ENCODE measurements around the gene SETD5.
"Not testable (repeated sequence)": the region's sequence is repeated elsewhere in the genome, so short reads cannot be mapped to it uniquely, and the experiment has no call there.

Gene SETD5

DNA sequence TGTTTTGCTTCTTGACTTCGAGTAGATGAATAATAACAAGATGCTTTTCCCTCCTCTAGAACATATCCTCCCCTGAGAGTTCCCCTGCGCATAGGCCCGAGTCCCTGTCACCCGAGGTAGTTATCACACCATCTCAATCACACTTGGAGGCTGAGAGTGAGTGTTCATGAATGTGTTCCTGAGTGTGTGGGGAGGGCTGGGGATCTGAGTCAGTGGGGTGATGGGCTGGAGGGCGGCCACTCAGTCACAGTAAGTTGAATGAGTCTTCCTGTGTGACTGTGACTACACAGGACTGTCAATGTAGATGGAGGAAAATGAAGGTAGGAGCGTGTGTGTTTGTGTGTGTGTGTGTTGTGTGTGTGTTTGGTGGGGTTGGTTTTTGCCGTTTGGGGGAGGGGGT lies 71.0 kb downstream of the SETD5 start:
- peak; percentile 61 for DNase-seq

DNA sequence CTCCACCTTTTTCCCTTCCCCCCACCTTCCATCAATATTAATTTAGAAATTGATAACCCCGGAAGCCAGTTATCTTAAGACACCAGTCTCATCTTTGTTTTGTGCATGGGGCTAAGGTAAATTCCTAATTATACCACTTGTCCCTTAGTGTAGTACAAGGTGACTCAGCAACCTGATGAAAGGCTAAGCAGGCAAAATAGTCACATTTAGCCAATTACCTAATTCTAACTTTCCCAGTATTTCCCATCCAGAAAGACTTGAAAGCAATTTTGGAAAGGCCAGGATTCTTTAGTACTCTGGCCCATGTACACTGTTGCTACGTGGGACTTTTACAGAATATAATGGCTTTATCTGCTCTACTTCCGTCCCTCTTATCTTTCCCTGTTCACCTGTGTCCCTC lies 72.6 kb downstream of the SETD5 start:
- no peak for DNase-seq

DNA sequence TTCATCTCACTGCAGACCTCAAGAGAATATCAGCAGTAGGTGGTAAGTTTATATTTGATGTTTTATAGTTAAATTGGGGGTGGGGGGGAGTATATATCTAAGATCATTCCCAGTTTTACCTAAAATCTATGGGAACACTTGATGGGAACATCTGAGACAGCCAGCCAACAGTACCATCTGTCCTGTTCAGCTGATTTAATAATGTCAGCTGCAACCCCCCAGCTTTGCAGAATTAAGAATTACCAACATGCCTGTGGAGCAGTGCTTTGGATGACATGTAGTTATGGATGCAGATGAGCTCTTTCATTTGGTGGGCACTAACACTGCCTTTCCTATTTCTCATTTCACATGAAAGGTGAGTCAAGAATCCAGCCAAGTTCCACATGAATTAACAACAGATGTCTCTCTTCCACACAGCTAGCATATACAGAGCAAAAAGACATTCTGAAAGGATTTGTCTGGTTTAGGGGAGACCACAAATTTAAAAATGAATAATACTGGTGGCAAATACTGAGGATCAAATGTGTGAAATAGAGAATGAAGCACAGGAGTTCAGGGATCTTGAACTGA lies 76.2 kb downstream of the SETD5 start:
- DNase-seq = no peak

DNA sequence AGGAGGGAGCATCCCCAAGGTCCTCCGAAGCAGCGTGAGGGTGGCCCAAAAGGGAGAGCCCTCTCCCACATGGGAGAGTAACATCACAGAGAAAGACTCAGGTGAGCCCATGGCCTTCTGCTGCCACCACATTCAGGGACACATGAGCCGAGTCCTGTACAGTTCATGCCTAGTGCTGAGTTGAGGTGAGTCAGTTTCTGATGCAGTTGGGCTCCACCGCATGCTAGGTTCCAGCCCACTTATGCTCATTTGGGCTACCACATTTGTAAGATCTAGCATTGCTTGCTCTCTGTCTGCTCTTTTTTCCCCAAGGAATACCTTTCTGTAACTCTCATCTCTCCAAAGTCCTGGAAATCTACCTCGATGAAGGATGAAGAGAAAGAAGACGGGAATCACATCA lies 77.1 kb downstream of the SETD5 start:
- DNase-seq = no peak

DNA sequence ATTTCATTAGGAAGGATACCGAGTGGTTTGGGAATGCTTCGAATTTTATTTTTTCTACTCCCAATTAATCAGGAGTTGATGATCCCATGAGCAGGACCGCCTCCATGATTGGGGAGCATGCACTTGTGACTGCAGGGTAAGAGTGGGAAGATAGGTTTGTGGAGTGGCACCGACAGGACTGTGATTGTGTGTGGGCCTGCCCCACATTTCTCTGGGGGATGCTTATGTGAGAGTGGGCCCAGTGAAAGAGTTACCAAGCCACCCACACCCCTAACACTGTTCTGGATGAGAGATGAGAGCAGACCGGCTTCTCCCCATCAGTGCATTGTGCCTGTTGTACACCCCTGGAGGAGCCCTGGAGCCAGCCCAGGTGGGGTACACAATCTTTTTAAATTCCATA lies 79.5 kb downstream of the SETD5 start:
- no peak for DNase-seq

- DNase-seq = no peak
Measured at GRCh38 chr3:9480265-9480664, 82.8 kb downstream of the SETD5 start.

- no peak for DNase-seq
Measured at GRCh38 chr3:9485248-9485647, 87.8 kb downstream of the SETD5 start.

GRCh38 chr3:9491506-9491905 lies 94.1 kb downstream of the SETD5 start:
- no peak for DNase-seq

GRCh38 chr3:9494036-9494435 lies 96.6 kb downstream of the SETD5 start:
- not testable (repeated sequence) for DNase-seq

DNA sequence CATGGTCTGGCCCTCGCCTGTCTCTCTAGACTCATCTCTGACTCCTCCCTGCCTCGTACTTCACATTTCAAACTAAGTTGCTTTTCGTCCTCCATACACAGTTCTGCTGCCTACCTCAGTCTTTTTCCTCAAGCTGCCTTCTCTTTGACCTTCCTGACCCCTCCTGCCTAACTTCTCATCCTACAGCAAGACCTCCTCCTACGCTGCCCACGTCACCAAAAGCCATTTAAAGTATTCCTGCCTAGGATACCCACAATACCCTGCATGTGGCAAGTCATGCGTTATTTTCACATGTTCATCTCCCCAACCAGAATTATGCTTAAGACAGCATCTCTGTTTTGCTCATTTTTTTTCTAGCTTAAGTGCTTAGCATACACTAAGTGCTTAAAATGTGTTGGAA lies 99.5 kb downstream of the SETD5 start:
- DNase-seq = no peak

DNA sequence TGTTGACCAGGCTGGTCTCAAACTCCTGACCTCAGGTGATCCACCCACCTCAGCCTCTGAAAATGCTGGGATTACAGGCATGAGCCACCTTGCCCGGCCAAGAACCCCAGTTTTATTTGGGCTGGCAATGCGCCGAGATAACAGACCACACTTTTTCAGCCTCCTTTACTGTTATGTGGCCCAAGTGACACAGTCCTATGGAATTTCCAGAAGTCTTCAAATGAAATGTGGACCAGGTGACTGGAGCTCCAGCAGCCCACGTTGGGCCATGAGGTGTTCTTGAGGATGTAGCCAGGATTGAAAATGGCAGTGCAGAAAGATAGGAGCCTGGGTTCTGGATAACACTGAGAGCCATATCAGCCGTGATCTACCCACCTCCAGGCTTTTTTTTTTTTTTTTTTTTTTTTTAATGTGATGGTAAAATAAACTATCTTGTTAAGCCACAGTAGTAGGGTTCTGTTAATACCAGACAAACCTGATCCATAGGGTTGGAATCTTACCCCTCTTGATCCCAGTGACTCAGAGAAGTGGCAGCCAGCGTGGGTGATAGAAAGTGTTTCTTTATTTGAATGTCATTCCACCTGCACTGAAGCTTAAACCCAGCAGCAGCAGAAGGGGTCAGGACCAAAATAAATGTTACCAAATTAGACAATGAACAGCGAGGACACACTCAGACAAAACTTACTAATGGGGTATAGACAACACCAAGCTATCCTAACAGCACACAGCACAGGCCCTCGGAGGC lies 100.6 kb downstream of the SETD5 start:
- DNase-seq = no peak

DNA sequence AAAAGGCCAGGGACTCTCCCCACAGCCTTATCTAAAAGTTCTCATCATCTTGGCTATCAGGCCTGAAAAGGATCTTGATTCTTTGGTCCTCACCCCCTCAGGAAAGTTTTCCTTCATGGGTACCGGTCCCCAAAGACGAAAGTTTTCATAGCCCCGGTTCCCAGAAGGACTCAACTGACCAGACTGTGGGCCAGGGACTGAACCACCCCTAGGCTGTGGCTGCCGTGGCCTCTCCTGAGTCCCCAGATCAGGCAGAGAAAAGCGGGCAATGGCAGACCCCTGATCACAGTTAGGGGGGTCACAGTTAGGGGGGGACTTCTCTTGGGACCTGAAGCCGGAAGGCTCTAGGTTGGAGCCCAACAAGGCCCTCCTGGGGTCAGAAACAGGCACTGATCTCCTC lies 101.4 kb downstream of the SETD5 start:
- DNase-seq = no peak

DNA sequence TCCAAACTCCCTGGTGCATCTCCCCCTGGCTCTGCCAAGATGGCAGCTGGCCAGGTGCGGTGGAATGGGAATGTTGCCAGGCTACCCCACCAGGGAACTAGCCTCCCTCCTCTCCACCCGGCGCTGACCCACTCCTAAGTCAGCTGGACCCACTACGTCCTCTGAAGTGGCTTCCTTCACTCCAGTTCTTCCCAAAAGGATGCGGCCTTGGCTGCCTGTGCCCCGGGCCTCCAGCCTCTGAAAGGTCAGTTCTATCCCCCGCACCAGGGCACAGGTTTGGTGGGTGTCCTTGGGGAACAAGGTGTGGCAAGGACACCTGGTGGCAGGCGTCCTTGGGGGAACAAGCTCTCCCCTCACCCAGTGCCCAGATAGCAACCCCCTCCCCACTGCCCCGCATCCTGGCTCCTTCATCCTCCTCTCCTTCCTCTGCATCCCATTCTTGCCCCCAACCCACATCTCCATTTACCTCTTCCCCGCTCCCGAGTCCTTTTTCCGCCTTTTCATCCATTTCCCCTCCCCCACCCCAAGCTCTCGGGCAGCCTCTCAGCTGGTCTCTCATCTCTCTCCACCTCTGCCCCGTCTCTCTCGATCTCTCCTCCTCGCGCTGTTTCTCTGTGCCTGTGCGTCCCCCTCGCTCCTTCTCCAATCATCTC lies 102.2 kb downstream of the SETD5 start:
- DNase-seq = no peak

GRCh38 chr3:9500108-9501050 lies 103.0 kb downstream of the SETD5 start:
- DNase-seq = peak; percentile 93

DNA sequence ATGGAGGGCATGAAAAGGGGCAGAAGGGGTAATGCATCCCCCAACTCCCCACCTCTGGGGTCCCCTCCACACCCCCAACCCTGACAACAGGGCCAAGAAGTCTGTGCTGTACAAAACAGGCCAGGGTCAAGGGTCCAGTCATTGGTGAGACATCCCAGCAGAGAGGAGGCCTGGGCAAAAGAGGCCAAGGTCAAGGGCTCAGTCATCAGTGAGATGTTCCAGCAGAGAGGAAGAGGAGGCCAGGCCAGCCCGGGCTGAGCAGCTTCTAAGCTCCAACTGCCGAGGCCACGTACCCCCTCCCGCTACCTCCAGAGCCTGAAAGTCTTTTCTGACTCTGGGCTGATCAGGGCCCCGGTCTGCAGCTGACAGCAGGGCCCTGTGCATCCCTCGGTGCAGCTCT lies 103.8 kb downstream of the SETD5 start:
- DNase-seq = no peak

DNA sequence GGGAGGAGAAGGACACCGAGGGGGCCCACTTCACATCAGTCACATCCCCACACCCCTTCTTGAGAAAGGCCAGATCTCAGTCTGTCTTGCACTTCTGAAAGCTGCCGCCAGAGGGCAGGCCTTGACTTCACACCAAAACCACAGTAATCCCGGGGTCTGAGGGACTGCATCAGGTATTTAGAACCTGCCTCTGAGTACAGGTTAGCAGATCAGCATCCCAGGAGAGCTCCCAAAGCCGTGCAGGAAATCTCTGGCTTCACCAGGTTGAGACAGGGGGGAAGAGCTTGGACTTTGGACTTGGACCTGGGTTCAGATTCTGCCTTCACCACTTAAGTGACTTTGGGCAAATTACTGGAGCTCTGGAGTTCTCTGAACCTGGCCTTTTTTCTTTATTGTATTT lies 105.9 kb downstream of the SETD5 start:
- peak; percentile 91 for DNase-seq

DNA sequence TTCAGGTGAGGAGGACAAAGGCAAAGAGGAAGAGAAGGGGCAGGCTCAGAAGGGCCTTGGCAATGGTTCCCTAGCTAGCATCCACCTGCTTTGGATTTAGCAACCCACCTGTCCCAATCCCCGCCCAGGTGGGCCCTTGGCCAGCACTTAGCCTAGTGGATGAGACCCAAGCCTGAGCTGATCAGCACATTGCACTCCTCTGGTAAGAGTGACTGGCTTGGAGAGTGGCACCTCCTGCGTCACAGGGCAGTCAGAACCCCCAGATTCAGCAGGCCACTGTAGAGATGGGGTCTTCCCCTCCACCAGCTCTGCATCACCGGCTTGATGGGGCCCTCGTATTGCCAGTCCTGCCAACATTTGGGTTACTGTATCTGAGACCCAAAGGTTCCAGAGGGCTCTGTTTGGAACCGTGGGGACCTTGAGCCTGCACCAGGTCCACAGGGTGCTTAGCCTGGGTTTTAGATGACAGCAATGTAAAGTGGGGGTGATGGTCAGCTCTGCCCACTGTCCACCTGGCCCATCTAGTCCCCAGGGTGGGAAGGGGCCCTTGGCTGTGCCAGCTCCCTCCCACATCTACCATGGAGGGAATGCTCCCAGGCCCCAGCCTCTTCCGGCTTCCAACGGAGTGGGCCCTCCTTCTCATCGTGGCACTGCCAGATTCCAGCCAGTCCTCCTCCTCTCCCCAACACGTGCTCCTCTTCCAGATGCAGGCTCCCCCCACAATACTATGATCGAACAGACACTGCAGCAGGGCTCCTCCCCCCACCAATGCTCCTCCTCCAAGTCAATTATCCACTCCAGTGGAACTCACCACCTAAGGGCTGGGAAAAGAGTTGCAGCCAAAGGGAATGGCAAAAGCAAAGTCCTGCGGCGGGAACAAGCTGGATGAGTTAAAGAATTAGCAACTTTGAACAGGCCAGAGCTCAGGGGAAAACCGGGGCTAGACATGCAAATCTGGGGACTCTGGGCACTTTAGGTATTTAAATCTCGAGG lies 110.5 kb downstream of the SETD5 start:
- no peak for DNase-seq

DNA sequence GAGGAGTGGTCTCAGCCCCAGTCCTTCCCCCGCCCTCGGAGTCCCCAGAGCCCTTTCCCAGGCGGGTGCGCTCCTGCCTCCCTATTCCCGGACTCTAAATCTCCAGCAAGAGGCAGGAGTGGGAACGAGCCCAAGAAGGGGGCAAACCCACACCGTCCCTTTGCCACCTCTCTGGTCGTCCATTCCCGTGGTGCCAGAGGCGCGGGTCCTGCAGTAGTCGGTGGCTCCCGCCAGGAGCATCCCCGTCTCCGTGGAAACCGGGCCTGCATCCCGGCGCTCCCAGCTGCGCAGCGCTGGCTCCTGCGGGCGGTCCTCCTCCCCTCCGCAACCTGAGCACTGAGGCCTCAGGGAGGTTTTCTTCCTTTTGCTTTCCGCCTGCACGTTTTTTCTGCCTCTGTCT lies 111.4 kb downstream of the SETD5 start:
- no peak for DNase-seq

GRCh38 chr3:9512456-9513045 lies 115.1 kb downstream of the SETD5 start:
- DNase-seq = no peak

GRCh38 chr3:9514306-9514705 lies 116.9 kb downstream of the SETD5 start:
- DNase-seq = no peak

DNA sequence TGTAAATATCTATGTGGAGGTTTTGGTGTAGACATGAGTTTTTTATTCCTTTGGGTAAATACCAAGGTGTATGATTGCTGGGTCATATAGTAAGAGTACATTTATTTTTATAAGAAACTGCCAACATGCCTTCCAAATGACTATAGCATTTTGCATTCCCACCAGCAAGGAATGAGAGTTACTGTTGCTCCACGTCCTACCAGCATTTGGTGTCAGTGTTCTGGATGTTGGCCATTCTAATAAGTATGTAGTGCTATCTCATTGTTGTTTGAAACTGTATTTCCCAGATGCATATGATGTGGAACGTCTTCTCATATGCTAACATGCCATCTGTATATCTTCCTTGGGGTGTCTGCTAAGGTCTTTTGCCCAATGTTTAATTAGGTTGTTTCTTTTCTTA lies 117.5 kb downstream of the SETD5 start:
- DNase-seq = no peak

- no peak for DNase-seq
Measured at GRCh38 chr3:9525078-9525477, 127.7 kb downstream of the SETD5 start.

Data from activated CD8-positive, alpha-beta memory T cell treated with anti-CD3 and anti-CD28 coated beads, Interleukin-2, amount 50 U/mL, for 48 hours (primary cell).